NCI-H510A (cell line): Measurements from ENCODE around the gene UTS2R.
"Not testable (repeated sequence)": the region's sequence is repeated elsewhere in the genome, so short reads cannot be mapped to it uniquely, and the experiment has no call there.

Source experiments
- DNase-seq: peaks from one replicate; lab custom pipeline; 2025; lab: John Stamatoyannopoulos, UW

UTS2R gene

GRCh38 chr17:82375359-82376041 is 3.9 kb downstream of the UTS2R start:
- DNase-seq, result no peak

- DNase-seq, result no peak
These were observed 4.6 kb downstream of the UTS2R start for GRCh38 chr17:82376042-82376730.

- not testable (repeated sequence) for DNase-seq
These were observed 5.7 kb downstream of the UTS2R start for GRCh38 chr17:82377294-82377693.

- no peak for DNase-seq
These were observed 6.6 kb downstream of the UTS2R start for GRCh38 chr17:82377924-82378740.

- DNase-seq, result no peak
These were observed 7.1 kb downstream of the UTS2R start for GRCh38 chr17:82378741-82379021.

GRCh38 chr17:82380860-82381702 is 9.5 kb downstream of the UTS2R start:
- no peak for DNase-seq

GRCh38 chr17:82381703-82382009 is 10.1 kb downstream of the UTS2R start:
- DNase-seq, result not testable (repeated sequence)

- DNase-seq, result not testable (repeated sequence)
These were observed 10.8 kb downstream of the UTS2R start for GRCh38 chr17:82382220-82382932.

- no peak for DNase-seq
These were observed 11.3 kb downstream of the UTS2R start for GRCh38 chr17:82382933-82383255.

GRCh38 chr17:82383411-82383810 is 11.8 kb downstream of the UTS2R start:
- peak; percentile 28 for DNase-seq

- no peak for DNase-seq
These were observed 12.6 kb downstream of the UTS2R start for GRCh38 chr17:82384051-82384729.

GRCh38 chr17:82384730-82385481 is 13.3 kb downstream of the UTS2R start:
- peak; percentile 45 for DNase-seq

- DNase-seq, result no peak
These were observed 14.1 kb downstream of the UTS2R start for GRCh38 chr17:82385559-82386254.

- no peak for DNase-seq
These were observed 14.8 kb downstream of the UTS2R start for GRCh38 chr17:82386255-82386831.

GRCh38 chr17:82386881-82387704 is 15.5 kb downstream of the UTS2R start:
- DNase-seq, result no peak

GRCh38 chr17:82387705-82388106 is 16.1 kb downstream of the UTS2R start:
- DNase-seq, result no peak

- DNase-seq, result no peak
These were observed 16.8 kb downstream of the UTS2R start for GRCh38 chr17:82388223-82388921.

GRCh38 chr17:82388922-82389283 is 17.3 kb downstream of the UTS2R start:
- no peak for DNase-seq
